Measurements from ENCODE around the gene OSMR. TPM values are rescaled to one million over a fixed set of nuclear protein-coding genes. Genes with fewer than 3 reads are reported as not detected.

The OSMR gene
- total RNA-seq, 2 donors from 2014 or later: 0.10 to 0.63 TPM

DNA sequence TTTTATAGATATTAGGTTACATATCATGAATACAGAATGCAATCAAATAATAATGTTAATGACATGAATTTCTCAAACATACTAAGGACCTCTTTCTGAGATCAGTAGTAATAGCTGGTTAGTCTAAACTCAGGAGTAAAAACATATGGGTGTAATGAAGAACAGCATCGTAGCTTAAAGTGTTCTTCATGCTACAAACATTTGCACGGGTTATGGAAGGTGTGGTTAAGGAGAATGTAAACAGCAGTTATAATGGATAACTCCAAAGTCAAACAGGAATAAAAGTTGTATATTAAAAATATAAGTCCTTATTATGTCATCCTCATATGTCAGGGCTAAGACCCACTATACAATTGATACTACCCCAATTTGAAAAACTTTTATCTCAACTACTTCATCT, 115.9 kb downstream of the OSMR start:
- DNase-seq (no peak), ATAC-seq (replicated peaks in 1 of 2) (no peak)
- no peaks in the 10 kb centered on the region for H3K4me1 Mint-ChIP-seq (ENCODE audit: low read depth)
- H3K27me3 Mint-ChIP-seq (ENCODE audit: low read depth): no peaks in the 10 kb centered on the region
- H3K9me3 Mint-ChIP-seq: no peaks in the 10 kb centered on the region
- no peak overlapping the region for H3K27ac Mint-ChIP-seq
- peaks cover 1 to 14% of the 10 kb centered on the region in 2 donors for H3K36me3 Mint-ChIP-seq (ENCODE audit: insufficient read depth in 2 of 2)
- no peak overlapping the region for H3K4me3 Mint-ChIP-seq

DNA sequence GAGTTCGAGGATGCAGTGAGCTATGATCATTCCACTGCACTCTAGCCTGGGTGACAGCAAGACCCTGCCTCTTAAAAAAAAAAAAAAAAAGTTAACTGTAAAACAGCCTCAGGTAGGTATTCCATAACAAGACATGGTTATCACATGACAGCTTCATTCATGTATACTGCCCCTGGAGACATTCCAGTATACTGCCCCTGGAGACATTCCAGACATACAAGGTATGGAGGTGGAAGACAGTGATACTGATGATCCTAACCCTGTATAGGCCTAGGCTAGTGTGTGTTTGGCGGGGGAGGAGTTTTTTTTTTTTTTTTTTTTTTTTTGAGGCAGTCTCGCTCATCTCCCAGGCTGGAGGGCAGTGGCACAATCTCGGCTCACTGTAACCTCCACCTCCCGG, 122.9 kb downstream of the OSMR start:
- ATAC-seq (replicated peaks in 1 of 2): no peak
- H3K36me3 Mint-ChIP-seq (ENCODE audit: insufficient read depth in 2 of 2): peaks cover 0 to 1% of the 10 kb centered on the region in 2 donors
- H3K27me3 Mint-ChIP-seq (ENCODE audit: low read depth): no peaks in the 10 kb centered on the region
- H3K27ac Mint-ChIP-seq: no peak overlapping the region
- H3K4me3 Mint-ChIP-seq: no peak overlapping the region
- no peaks in the 10 kb centered on the region for H3K9me3 Mint-ChIP-seq
- no peak for DNase-seq
- no peaks in the 10 kb centered on the region for H3K4me1 Mint-ChIP-seq (ENCODE audit: low read depth)

DNA sequence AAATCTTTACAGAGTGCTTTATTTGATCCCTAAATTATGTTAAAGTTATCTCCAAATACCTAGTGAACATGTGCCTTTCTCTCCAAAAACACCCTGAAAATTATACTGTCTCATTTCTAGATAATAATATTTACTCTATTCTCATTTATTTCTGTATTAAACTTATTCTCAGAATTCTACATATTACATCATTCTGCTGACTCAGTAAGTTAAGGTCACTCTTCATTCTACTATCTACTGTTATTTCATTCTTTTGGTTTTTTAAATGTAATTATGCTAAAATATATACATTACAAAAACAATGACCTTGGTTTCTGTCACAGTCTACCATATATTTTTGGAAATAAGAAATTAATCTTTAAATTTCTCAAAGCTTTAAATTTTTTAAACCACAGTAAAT, 132.2 kb downstream of the OSMR start:
- DNase-seq: no peak
- Mint-ChIP-seq H3K27me3 (ENCODE audit: low read depth) (no peaks in the 10 kb centered on the region), H3K36me3 (ENCODE audit: insufficient read depth in 2 of 2) (peaks cover 0 to 10% of the 10 kb centered on the region in 2 donors), H3K4me3 (no peak overlapping the region), H3K4me1 (ENCODE audit: low read depth) (no peaks in the 10 kb centered on the region), H3K27ac (no peak overlapping the region), H3K9me3 (no peaks in the 10 kb centered on the region)
- no peak for ATAC-seq (replicated peaks in 1 of 2)

DNA sequence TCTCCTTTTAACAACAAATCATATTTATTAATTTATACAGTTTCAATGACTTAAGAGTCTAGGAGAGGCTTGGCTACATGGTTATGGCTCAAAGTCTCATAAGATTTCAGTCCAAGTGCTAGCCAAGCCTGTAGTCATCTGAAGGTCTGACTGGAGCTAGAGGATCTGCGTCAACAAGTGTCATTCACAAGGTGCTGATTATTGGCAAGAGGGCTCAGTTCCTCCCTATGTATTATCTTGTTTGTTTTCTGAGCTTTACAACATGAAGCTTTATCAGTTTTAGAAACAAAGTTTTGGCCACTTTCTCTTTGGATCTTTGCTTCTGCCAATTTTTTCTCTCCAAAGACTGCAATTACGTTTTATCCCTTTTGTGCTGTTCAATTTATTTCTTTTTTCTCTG, 133.7 kb downstream of the OSMR start:
- H3K27ac Mint-ChIP-seq: peak overlapping the region; percentile 47

More for the DNA sequence above, 133.7 kb downstream of the OSMR start:
- Mint-ChIP-seq H3K4me3 (no peak overlapping the region), H3K36me3 (ENCODE audit: insufficient read depth in 2 of 2) (peaks cover 0 to 10% of the 10 kb centered on the region in 2 donors), H3K27me3 (ENCODE audit: low read depth) (no peaks in the 10 kb centered on the region), H3K9me3 (no peaks in the 10 kb centered on the region), H3K4me1 (ENCODE audit: low read depth) (no peaks in the 10 kb centered on the region)
- DNase-seq (no peak), ATAC-seq (replicated peaks in 1 of 2) (no peak)

Other genes with a start within 250 kb of the OSMR start
- gene RICTOR, start 228.4 kb downstream of the OSMR start, total RNA-seq: 10 to 100 TPM; 34.6 to 47.0 TPM

All from activated T-cell treated with anti-CD3 and anti-CD28 coated beads, Interleukin-2, amount 50 U/mL, for 72 hours (primary cell).